Mesenchymal stem cell (in vitro differentiated cells and primary cell): ENCODE measurements around the gene LENG9.

Experiments used
- DNase-seq: peaks from one replicate; pipeline ENCODE4 v3.0.0-alpha.2; 2013
- H2AFZ ChIP-seq: one replicate; pipeline ENCODE4 v1.6.1; 2013; ENCODE audit warnings: low read depth, mild to moderate bottlenecking, control low read depth, inconsistent platforms, low read length, moderate library complexity
- H2AK5ac ChIP-seq: 2 replicates; pipeline ENCODE4 v1.6.1; 2013; ENCODE audit warnings: low read length, moderate library complexity, mild to moderate bottlenecking, inconsistent platforms; ENCODE audit not compliant: severe bottlenecking
- H2BK120ac ChIP-seq: one replicate; pipeline ENCODE4 v1.6.1; 2013; ENCODE audit warnings: low read depth, mild to moderate bottlenecking, inconsistent platforms, low read length, moderate library complexity
- H2BK12ac ChIP-seq, 2 experiments: one replicate each; pipeline ENCODE4 v1.6.1; 2013; ENCODE audit warnings: inconsistent platforms in 2 of 2, low read length in 2 of 2, mild to moderate bottlenecking in 2 of 2, moderate library complexity in 2 of 2, control low read depth in 1 of 2
- H2BK15ac ChIP-seq: one replicate; pipeline ENCODE4 v1.6.1; 2013; ENCODE audit warnings: mild to moderate bottlenecking, low read depth, inconsistent platforms; ENCODE audit not compliant: poor library complexity, severe bottlenecking
- H2BK5ac ChIP-seq: 2 replicates; pipeline ENCODE4 v1.6.1; 2013; ENCODE audit warnings: low read depth, mild to moderate bottlenecking, low read length, control low read depth, inconsistent platforms; ENCODE audit not compliant: poor library complexity, severe bottlenecking
- H3K14ac ChIP-seq, 2 experiments: one replicate each; pipeline ENCODE4 v1.6.1; 2013; ENCODE audit warnings: inconsistent platforms in 2 of 2, low read length in 2 of 2, control low read depth in 1 of 2, mild to moderate bottlenecking in 1 of 2, moderate library complexity in 1 of 2
- H3K18ac ChIP-seq, 2 experiments: one replicate each; pipeline ENCODE4 v1.6.1; 2013; ENCODE audit warnings: inconsistent platforms in 2 of 2, low read length in 2 of 2, control low read depth in 1 of 2, low read depth in 1 of 2, mild to moderate bottlenecking in 1 of 2
- H3K23ac ChIP-seq, 2 experiments: one replicate each; pipeline ENCODE4 v1.6.1; 2013; ENCODE audit warnings: inconsistent platforms in 2 of 2, low read length in 2 of 2, mild to moderate bottlenecking in 2 of 2, moderate library complexity in 2 of 2, control low read depth in 1 of 2
- H3K27ac ChIP-seq: 2 replicates; pipeline ENCODE4 v1.5.1; 2013; ENCODE audit warnings: mild to moderate bottlenecking, moderate library complexity, low read length, control low read depth, inconsistent platforms; ENCODE audit not compliant: poor library complexity, severe bottlenecking
- H3K27me3 ChIP-seq, 2 experiments: 2 replicates each; pipeline versions ENCODE4 v1.6.1 to v1.7.0; 2013; ENCODE audit warnings: low read length in 2 of 2, mild to moderate bottlenecking in 2 of 2, moderate library complexity in 2 of 2, control low read depth in 1 of 2, inconsistent platforms in 1 of 2; ENCODE audit not compliant: control insufficient read depth in 1 of 2, insufficient read depth in 1 of 2
- H3K36me3 ChIP-seq, 2 experiments: 2 replicates each; pipeline versions ENCODE4 v1.6.1 to v1.7.0; 2013; ENCODE audit warnings: low read length in 2 of 2, control low read depth in 1 of 2, inconsistent platforms in 1 of 2, low read depth in 1 of 2, mild to moderate bottlenecking in 1 of 2; ENCODE audit not compliant: insufficient read depth in 2 of 2, control insufficient read depth in 1 of 2
- H3K4ac ChIP-seq, 2 experiments: one replicate each; pipeline ENCODE4 v1.6.1; 2013; ENCODE audit warnings: inconsistent platforms in 2 of 2, low read length in 2 of 2, mild to moderate bottlenecking in 2 of 2, moderate library complexity in 2 of 2, control low read depth in 1 of 2, low read depth in 1 of 2
- H3K4me1 ChIP-seq: 2 replicates; pipeline ENCODE4 v1.6.1; 2013; ENCODE audit warnings: low read depth, low read length, control low read depth; ENCODE audit not compliant: control insufficient read depth, insufficient read depth
- H3K4me2 ChIP-seq: 2 replicates; pipeline ENCODE4 v1.6.1; 2013; ENCODE audit warnings: low read length, mild to moderate bottlenecking, inconsistent platforms; ENCODE audit not compliant: poor library complexity, severe bottlenecking
- H3K4me3 ChIP-seq, 2 experiments: 2 replicates each; pipeline versions ENCODE4 v1.5.1 to v1.7.0; 2013; ENCODE audit warnings: low read length in 2 of 2, mild to moderate bottlenecking in 2 of 2, control low read depth in 1 of 2, low read depth in 1 of 2; ENCODE audit not compliant: insufficient read depth in 1 of 2
- H3K79me1 ChIP-seq: replicated peaks from 2 replicates; pipeline ENCODE4 v1.6.1; 2013; ENCODE audit warnings: mild to moderate bottlenecking, control low read depth, low read length, inconsistent platforms; ENCODE audit not compliant: poor library complexity, severe bottlenecking
- H3K9ac ChIP-seq: 2 replicates; pipeline ENCODE4 v1.7.0; 2013; ENCODE audit warnings: mild to moderate bottlenecking, low read length, moderate library complexity
- H3K9me3 ChIP-seq: 2 replicates; pipeline ENCODE4 v1.7.0; 2013; ENCODE audit warnings: mild to moderate bottlenecking, low read length; ENCODE audit not compliant: control insufficient read depth
- H4K8ac ChIP-seq: one replicate; pipeline ENCODE4 v1.6.1; 2013; ENCODE audit warnings: inconsistent platforms, mild to moderate bottlenecking, low read length, moderate library complexity
- H4K91ac ChIP-seq: one replicate; pipeline ENCODE4 v1.6.1; 2013; ENCODE audit warnings: mild to moderate bottlenecking, low read length, inconsistent platforms
- WGBS: methylation state at CpG from one replicate; pipeline ENCODE4 v1.1.7; 2013; ENCODE audit warnings: mixed read lengths; 5-methylcytosine and 5-hydroxymethylcytosine counted together

LENG9 gene

GRCh38 chr19:54453921-54454780 is 9.4 kb downstream of the LENG9 start:
- Histone ChIP-seq H3K79me1 (peaks cover 37% of the 10 kb centered on the region), H3K9ac (no peak overlapping the region), H4K8ac (no peak overlapping the region), H3K9me3 (no peaks in the 10 kb centered on the region), H3K14ac (no peak overlapping the region), H3K36me3 (peaks cover 76 to 83% of the 10 kb centered on the region in 2 experiments), H3K4me3 (no peak overlapping the region), H3K4me1 (peaks cover 28% of the 10 kb centered on the region), H2AFZ (no peak overlapping the region), H2AK5ac (no peak overlapping the region), H2BK15ac (no peak overlapping the region), H3K18ac (no peak overlapping the region), H3K4me2 (no peak overlapping the region), H3K27me3 (no peaks in the 10 kb centered on the region), H4K91ac (no peak overlapping the region), H3K4ac (no peak overlapping the region), H2BK12ac (no peak overlapping the region), H2BK5ac (no peak overlapping the region), H2BK120ac (no peak overlapping the region), H3K23ac (no peak overlapping the region), H3K27ac (no peak overlapping the region)
- WGBS: 94% methylated on average over 31 of the region's 31 CpGs
- no peak for DNase-seq

GRCh38 chr19:54452626-54453025 is 11.0 kb downstream of the LENG9 start:
- H3K36me3 ChIP-seq: peaks cover 61 to 68% of the 10 kb centered on the region in 2 experiments
- H4K8ac ChIP-seq: no peak overlapping the region
- no peaks in the 10 kb centered on the region for H3K9me3 ChIP-seq
- no peak overlapping the region for H3K4ac ChIP-seq
- no peak overlapping the region for H2BK12ac ChIP-seq
- H3K9ac ChIP-seq: no peak overlapping the region
- H2BK5ac ChIP-seq: no peak overlapping the region
- 98% methylated on average over 11 of the region's 11 CpGs for WGBS
- no peaks in the 10 kb centered on the region for H3K27me3 ChIP-seq
- no peak for DNase-seq
- peaks cover 17% of the 10 kb centered on the region for H3K4me1 ChIP-seq
- H4K91ac ChIP-seq: no peak overlapping the region
- H3K4me3 ChIP-seq: no peak overlapping the region
- H2BK120ac ChIP-seq: no peak overlapping the region
- no peak overlapping the region for H2AFZ ChIP-seq
- no peak overlapping the region for H3K14ac ChIP-seq
- H3K4me2 ChIP-seq: no peak overlapping the region
- H3K27ac ChIP-seq: no peak overlapping the region
- no peak overlapping the region for H3K23ac ChIP-seq
- H2BK15ac ChIP-seq: no peak overlapping the region
- H3K18ac ChIP-seq: no peak overlapping the region
- peaks cover 32% of the 10 kb centered on the region for H3K79me1 ChIP-seq
- no peak overlapping the region for H2AK5ac ChIP-seq

GRCh38 chr19:54451997-54452396 is 11.6 kb downstream of the LENG9 start:
- H4K8ac ChIP-seq: no peak overlapping the region
- no peak overlapping the region for H3K23ac ChIP-seq
- H2BK120ac ChIP-seq: no peak overlapping the region
- H2AK5ac ChIP-seq: no peak overlapping the region
- no peak overlapping the region for H3K4me2 ChIP-seq
- no peak overlapping the region for H2BK5ac ChIP-seq
- no peak overlapping the region for H3K14ac ChIP-seq
- H3K79me1 ChIP-seq: peaks cover 29% of the 10 kb centered on the region
- peak overlapping the region; percentile 7 for H3K27ac ChIP-seq
- peak overlapping the region; percentile 100 for H3K9ac ChIP-seq
- WGBS: 98% methylated on average over 11 of the region's 11 CpGs
- peak overlapping the region in 1 of 2 experiments; percentile 6 for H2BK12ac ChIP-seq
- H3K36me3 ChIP-seq: peaks cover 55 to 61% of the 10 kb centered on the region in 2 experiments
- H3K4me3 ChIP-seq: no peak overlapping the region
- H2AFZ ChIP-seq: no peak overlapping the region
- H3K27me3 ChIP-seq: no peaks in the 10 kb centered on the region
- H3K9me3 ChIP-seq: no peaks in the 10 kb centered on the region
- peaks cover 19% of the 10 kb centered on the region for H3K4me1 ChIP-seq
- H2BK15ac ChIP-seq: no peak overlapping the region
- DNase-seq: no peak
- H3K18ac ChIP-seq: no peak overlapping the region
- H4K91ac ChIP-seq: no peak overlapping the region
- H3K4ac ChIP-seq: no peak overlapping the region

- H3K14ac ChIP-seq: no peak overlapping the region
- peak overlapping the region; percentile 78 for H3K4me2 ChIP-seq
- no peak overlapping the region for H2BK120ac ChIP-seq
- H3K4me1 ChIP-seq: peaks cover 19% of the 10 kb centered on the region
- H2BK15ac ChIP-seq: no peak overlapping the region
- no peak overlapping the region for H2AFZ ChIP-seq
- H4K91ac ChIP-seq: no peak overlapping the region
- H3K36me3 ChIP-seq: peaks cover 49 to 58% of the 10 kb centered on the region in 2 experiments
- peak overlapping the region in 1 of 2 experiments; percentile 97 for H3K4me3 ChIP-seq
- DNase-seq: peak; percentile 36
- no peaks in the 10 kb centered on the region for H3K27me3 ChIP-seq
- no peak overlapping the region for H2AK5ac ChIP-seq
- no peak overlapping the region for H2BK5ac ChIP-seq
- peaks cover 26% of the 10 kb centered on the region for H3K79me1 ChIP-seq
- peak overlapping the region; percentile 62 for H3K27ac ChIP-seq
- H3K9me3 ChIP-seq: no peaks in the 10 kb centered on the region
- H4K8ac ChIP-seq: no peak overlapping the region
- H3K9ac ChIP-seq: peak overlapping the region; percentile 100
- no peak overlapping the region for H3K4ac ChIP-seq
- peak overlapping the region in 1 of 2 experiments; percentile 54 for H2BK12ac ChIP-seq
- no peak overlapping the region for H3K18ac ChIP-seq
- 92% methylated on average over 9 of the region's 9 CpGs for WGBS
- H3K23ac ChIP-seq: peak overlapping the region in 1 of 2 experiments; percentile 48
Observed at GRCh38 chr19:54451331-54451871, 12.2 kb downstream of the LENG9 start.
